Mononuclear cell (primary cell): Measurements from ENCODE around the gene RAD51B. TPM values are rescaled to one million over a fixed set of nuclear protein-coding genes. Genes with fewer than 3 reads are reported as not detected.
"Not testable (repeated sequence)": the region's sequence is repeated elsewhere in the genome, so short reads cannot be mapped to it uniquely, and the experiment has no call there.

ENCODE experiments used
- H3K27me3 ChIP-seq: 2 replicates; pipeline ENCODE4 v1.6.0; 2011; ENCODE audit warnings: low read length, control low read depth; ENCODE audit not compliant: insufficient read depth
- H3K4me1 ChIP-seq: 2 replicates; pipeline ENCODE4 v1.5.1; 2011; ENCODE audit warnings: mild to moderate bottlenecking, low read length, control low read depth; ENCODE audit not compliant: insufficient read depth
- H3K4me3 ChIP-seq: 2 replicates; pipeline ENCODE4 v1.5.1; 2011; ENCODE audit warnings: mild to moderate bottlenecking, low read length, moderate library complexity
- H3K9me3 ChIP-seq: 2 replicates; pipeline ENCODE4 v1.5.1; 2011; ENCODE audit warnings: low read depth, mild to moderate bottlenecking, control low read depth, low read length
- total RNA-seq: library from RNA; depleted of rRNA; stranded (reverse); fragments of >200 nt; gene quantifications from one replicate; pipeline ENCODE4 v1.2.3, GENCODE V29; 2012

The RAD51B gene
- total RNA-seq, 1 donor: 21.4 TPM

DNA sequence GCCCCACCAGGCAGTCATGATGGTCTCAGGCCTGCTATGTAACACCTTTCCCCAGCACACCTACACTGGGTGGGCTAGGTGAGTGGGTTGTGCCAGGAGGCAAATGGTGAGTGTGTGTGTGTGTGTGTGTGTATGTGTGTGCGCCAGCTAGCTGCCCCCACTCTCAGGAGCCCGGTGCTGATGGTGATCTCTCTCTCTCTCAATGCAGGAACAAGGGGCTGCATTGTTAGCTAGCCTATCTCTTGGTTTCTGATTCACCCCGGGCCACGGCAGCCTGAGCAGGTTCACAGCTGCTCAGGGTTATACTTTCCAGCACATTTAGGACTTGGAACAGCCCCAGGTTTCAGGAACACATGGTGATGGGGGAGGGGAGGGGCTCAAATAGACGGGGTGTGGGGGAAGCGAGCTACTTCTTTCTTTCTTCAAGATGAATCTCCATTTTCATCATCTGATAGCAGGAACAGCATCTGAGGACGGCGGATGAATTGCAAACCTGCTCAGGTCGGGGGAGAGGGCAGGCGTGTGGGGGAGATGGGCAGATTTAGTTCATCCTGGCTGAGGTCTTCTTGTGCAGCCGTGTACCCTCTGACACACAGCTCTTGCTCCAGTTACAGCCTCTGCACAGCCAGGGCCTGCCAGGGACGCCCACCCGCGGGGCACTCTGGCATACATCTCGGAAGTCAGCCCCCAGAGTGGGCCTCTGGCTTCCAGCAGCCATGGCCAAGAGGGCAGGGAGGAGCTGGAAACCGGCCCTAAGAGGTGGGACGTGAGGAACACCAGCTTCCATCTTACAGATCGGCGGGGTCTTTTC, 835.6 kb downstream of the RAD51B start:
- no peak overlapping the region for H3K4me3 ChIP-seq
- H3K4me1 ChIP-seq: peaks cover 27% of the 10 kb centered on the region
- no peaks in the 10 kb centered on the region for H3K9me3 ChIP-seq
- no peaks in the 10 kb centered on the region for H3K27me3 ChIP-seq

DNA sequence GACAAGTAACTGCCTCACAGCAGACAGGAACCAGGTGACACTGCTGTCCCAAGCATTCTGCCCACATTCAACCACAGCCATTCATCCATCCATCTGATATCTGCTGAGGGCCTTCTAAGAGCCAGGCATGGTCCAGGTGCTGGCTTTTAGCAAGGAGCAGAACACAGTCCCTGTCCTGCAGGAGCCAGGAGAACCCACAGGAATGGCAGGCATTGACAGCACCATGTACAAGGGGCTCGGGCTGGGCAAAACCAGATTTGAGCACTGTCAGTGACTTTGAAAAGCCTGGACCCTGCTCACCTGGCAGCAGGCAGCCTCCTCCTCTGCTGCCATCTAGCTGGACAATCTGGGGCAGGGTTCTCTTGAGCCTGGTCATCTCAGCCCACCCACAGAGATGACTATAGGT, 836.3 kb downstream of the RAD51B start:
- Histone ChIP-seq H3K4me3 (no peak overlapping the region), H3K4me1 (peaks cover 27% of the 10 kb centered on the region), H3K9me3 (no peaks in the 10 kb centered on the region), H3K27me3 (no peaks in the 10 kb centered on the region)

DNA sequence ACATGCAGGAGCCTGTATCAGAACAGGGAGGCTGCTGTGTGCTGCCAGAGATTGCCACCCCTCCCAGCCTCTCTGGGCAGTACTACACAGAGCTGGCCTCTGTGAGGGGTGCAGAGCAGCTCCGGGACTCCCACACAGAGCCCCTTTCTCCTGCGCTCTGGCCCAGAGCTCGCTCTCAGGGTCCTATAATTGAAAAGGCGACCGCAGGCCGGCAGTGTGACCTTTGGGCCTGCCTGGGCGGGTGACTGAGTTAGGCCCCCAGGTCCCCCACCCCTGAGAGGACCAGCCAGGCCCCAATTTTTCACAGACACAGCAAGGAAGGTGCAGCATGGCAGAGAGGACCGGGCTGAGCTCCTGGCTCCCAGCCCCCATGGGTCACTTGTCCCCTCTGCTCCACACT, 836.9 kb downstream of the RAD51B start:
- Histone ChIP-seq H3K9me3 (no peaks in the 10 kb centered on the region), H3K27me3 (no peaks in the 10 kb centered on the region), H3K4me1 (peaks cover 23% of the 10 kb centered on the region), H3K4me3 (no peak overlapping the region)

DNA sequence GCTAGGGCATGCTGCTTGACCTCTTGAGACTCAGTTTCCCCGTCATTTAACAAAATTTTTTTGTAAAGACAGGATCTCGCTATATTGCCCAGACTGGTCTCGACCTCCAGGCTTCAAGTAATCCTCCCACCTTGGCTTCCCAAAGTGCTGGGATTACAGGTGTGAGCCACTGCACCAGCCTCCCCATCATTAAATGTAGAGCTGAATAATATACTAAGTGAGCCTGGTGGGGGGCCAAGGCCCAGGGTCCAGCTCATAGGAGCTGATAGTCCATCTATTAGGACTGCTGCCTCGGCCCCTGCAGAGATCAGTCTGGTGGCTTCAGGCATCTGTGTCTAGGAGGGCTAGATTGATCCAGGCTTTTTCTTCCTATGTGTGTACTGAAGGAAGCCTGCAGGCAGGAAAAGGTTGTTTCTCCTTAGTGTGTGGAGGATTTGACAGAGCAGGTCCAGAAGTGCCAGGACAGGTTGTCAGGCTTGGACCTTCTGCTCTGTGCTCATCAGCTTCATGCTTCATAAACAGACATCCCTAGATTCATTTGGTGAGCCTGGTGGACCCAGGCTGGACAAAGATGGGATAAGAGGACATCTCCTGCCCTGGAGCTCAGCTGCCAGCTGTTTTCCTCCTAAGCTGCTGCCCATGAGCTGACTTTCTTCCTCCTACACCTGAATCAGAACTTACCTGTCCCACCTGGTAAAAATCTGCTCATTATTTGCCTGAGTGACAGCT, 837.9 kb downstream of the RAD51B start:
- Histone ChIP-seq H3K9me3 (no peaks in the 10 kb centered on the region), H3K4me1 (peaks cover 13% of the 10 kb centered on the region), H3K4me3 (no peak overlapping the region), H3K27me3 (no peaks in the 10 kb centered on the region)

DNA sequence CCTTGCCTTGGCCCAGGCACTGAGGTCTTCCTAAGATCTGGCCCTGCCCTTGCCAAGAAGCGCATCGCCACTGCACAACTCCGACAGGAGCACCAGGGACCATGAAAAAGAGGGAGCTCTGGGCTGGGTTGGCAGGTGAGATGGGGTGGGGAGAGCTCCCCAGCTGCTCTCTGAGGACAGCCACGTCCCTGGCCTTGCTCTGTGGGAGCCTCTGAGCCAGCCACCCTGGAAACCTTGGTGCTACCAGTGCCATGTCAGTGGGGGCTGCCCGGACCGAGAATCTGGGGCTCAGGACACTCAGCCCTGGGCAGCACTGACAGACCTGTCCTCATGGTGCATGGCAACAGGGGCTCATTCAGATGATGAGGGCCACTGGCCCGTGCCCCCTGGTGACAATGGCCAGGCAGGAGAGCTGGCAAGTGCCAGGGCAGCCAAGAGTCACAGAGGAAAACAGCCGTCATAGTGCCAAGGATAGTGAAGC, 838.5 kb downstream of the RAD51B start:
- Histone ChIP-seq H3K4me3 (no peak overlapping the region), H3K4me1 (peaks cover 13% of the 10 kb centered on the region), H3K27me3 (no peaks in the 10 kb centered on the region), H3K9me3 (no peaks in the 10 kb centered on the region)

DNA sequence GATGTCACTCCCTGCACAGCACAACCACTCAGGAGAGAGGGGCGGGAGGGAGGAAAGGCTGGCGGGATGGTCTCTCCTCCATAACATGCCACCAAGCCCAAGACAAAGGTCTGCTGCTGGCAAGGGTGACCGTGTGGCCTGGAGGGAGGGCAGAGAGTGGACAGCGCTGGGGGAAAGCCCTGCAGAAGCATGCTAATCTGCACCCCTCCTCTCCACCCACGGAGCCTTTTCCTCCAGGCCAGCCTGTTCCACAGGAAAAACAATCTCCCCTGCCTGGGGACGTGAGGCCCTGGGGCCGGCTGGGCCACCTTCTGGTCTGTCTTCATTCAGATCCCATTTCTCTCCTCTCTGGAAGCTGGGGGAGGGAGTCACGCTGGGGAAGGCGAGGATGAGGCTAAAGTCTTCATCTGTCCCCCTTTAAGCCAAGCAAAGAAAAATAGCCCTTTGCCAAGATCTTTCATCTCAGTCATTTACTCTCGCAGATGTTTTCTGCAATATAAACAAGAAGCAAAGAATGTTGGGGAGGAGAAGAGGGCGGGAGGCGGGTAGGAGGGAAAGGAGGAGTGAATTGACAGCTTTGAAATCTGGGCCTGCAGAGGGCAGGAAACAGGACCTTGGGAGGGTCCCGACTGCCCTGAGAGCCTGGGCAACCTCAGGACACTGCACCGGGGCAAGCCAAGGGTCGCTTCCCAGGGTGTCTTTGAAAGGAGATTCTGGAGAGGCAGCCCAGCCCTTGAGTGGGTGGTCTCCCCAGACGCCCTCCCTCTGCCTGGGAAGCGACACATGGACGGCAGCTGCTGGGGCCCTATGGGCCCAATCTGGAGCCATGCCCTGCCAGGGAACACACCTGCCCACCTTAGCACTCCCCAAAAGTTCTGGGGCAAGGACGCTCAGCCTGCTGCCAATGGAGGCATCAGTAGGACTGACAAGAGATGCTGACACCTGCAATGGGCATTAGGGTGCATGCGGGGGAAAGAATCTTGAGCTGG, 839.7 kb downstream of the RAD51B start:
- Histone ChIP-seq H3K4me1 (peaks cover 9% of the 10 kb centered on the region), H3K9me3 (no peaks in the 10 kb centered on the region), H3K27me3 (no peaks in the 10 kb centered on the region), H3K4me3 (no peak overlapping the region)

DNA sequence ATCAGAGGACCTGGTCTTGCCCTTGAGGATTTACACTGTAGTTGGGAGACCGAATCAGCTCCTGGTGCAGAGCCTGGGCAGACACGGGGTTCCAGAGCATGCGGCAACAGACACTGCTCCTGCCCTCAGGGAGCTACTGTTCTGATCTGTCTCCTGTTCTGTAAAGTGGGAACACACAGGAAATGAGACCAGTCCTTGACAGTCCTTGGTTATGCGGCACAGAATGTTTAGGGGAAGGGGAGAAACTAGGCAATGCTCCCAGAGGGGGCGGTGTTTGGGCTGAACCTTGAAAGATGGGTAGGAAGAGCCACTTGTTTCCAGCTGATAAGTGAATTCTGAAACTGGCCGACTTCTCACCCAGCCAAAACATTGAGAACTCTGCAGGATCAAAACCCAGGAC, 840.9 kb downstream of the RAD51B start:
- Histone ChIP-seq H3K4me3 (no peak overlapping the region), H3K27me3 (no peaks in the 10 kb centered on the region), H3K4me1 (peaks cover 6% of the 10 kb centered on the region), H3K9me3 (no peaks in the 10 kb centered on the region)

DNA sequence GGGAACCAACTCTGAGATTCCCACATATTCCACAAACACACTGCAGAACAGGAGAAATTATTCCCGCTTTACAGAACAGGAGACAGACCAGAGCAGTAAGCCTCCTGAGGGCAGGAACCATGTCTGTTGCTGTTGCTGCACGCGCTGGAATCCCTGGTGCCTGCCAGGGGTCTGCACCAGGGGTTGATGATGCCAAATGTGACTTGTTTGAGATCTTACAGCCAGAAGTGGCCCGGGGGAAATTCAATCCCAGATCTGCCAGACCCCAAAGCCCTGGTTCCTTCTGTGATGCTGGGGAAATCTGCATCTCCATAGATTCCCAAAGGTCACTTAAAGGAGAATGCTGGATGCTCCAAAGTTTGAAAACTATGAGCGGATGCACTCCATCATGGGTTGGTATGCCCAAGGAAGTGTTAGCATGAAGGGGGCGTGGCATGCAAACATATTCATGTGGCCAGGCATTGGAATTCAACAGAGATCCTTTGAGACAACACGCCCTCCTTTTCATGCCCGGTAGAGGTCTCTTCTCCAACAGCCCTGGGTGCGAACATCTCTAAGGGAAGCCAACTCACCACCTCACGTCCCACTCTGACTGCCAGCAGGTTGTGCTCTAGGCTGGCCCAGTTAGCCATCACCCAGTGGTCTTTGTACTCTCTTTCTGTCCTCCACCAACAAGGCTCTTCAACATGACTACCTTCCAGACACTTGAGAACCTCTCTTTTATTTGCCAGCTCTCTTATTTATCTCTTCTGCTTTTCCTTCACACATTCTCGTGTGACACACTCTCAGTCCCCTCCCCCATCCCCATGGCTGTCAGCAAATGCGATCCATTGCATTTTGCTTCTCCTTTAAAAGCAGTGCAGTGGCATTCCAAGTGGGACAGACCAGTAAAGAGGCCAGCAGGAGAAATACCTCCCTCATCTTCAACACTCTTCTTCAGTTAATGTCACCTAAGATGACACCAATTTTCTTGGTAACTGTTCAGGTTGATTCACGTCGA, 841.9 kb downstream of the RAD51B start:
- Histone ChIP-seq H3K4me3 (no peak overlapping the region), H3K9me3 (no peaks in the 10 kb centered on the region), H3K4me1 (peaks cover 6% of the 10 kb centered on the region), H3K27me3 (no peaks in the 10 kb centered on the region)

DNA sequence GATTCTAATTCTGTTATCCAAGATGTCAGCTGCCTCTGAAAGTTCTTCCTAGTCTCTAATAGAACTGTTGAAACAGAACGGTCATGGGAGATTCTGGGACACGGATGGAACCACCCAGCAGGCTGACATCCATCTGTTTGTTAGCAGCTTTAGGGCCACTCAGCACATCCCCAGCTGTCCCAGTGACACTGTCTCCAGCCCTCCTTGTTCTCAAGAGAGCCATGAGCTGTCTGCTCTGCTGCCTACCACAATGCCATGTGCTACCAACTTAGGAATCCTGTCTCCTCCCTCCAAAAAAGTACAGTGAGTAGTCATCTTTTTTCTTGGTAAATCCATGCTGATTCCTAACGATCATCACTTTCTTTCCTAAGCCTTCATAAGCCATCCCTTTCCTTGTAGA, 842.8 kb downstream of the RAD51B start:
- no peak overlapping the region for H3K4me3 ChIP-seq

DNA sequence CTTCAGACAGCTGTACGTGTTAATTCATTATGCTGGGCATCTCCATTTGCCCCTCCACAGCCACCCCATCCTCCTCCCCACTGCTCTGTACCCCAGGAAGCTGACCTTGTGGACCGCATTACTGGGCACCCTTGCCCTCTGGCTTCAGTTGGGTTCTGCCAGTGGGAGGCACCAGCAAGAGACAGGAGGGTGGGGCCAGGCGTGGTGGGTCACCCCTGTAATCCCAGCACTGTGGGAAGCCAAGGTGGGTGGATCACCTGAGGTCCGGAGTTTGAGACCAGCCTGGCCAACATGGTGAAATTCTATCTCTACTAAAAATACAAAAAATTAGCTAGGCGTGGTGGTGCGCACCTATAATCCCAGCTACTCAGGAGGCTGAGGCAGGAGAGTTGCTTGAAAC, 843.2 kb downstream of the RAD51B start:
- not testable (repeated sequence) for H3K9me3 ChIP-seq, H3K27me3 ChIP-seq, H3K4me3 ChIP-seq, H3K4me1 ChIP-seq

More for the DNA sequence above, 842.8 kb downstream of the RAD51B start:
- Histone ChIP-seq H3K4me1 (peaks cover 6% of the 10 kb centered on the region), H3K27me3 (no peaks in the 10 kb centered on the region), H3K9me3 (no peaks in the 10 kb centered on the region)

DNA sequence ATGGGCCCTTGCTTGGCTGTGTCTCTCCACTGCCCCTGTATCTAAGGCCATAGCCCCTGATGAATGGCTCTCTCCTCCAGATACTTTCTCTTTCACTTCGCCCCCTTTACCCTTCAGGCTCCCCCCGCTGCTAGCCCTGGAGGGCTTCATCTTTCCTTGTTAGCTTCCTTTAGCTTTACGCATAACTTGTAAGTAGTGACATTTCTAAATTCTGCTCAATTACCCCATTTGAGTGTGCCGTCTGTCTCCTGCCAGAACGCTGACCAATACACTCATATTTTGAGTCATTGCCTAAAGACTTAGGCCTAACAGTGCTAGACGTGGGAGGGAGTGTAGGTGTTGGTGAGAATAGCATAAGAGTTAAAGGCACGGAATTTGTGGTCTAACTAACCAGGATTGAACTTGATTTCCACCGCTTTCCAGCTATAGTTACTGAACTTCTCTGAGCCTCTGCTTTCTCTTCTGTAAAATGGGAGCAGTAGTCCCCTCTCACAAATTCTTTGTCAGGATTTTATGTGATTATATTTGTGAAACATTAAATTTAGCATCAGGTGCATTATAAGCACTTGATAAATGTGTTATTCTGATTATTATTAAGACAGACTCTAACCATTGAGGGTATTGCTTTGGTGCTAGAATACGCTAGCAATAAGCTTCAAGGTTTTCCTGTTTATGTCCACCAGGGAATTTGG, 844.0 kb downstream of the RAD51B start:
- H3K27me3 ChIP-seq: no peaks in the 10 kb centered on the region
- H3K4me1 ChIP-seq: peaks cover 6% of the 10 kb centered on the region
- no peaks in the 10 kb centered on the region for H3K9me3 ChIP-seq
- H3K4me3 ChIP-seq: no peak overlapping the region

DNA sequence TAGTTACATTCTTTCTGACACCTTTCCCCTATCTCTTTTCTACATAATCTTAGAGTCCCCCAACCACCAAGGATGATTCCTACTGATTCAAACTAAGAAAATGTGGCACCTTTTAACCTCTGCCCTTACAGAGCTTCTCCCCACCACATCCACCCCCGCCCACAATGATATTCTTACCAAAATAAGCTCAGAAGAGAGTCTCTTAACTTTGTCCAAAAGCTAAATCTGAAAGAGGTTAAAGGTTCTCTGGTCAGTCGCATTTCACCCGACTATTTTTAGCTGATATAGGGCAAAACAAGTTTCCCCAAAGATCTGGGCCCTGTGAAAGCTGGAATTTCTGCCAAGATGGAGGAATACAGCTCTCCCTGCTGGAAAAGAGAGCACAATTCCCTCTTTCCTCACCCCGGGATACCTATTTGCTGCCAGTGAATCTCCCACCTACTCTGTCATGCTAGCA, 844.7 kb downstream of the RAD51B start:
- Histone ChIP-seq H3K4me3 (no peak overlapping the region), H3K9me3 (no peaks in the 10 kb centered on the region), H3K27me3 (no peaks in the 10 kb centered on the region), H3K4me1 (peaks cover 6% of the 10 kb centered on the region)

DNA sequence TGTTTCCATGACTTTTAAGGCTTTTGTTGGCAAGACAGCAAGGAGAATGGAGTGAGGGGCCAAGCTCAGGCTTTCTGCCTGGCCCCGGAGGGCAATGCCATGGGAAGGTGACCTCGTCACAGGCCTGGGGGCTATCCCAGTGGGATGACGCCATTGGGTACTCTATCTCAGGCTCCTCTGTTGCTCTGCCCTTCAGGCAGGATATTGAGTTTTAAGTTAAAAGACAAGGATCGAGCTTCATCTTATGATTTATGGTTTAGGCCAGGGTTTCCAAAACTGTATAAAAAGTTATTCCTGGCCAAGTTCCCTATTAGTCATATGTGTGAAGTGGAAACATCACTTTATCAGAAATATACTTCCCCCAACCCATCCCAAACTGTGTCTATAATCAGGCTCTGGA, 845.6 kb downstream of the RAD51B start:
- Histone ChIP-seq H3K4me1 (peaks cover 6% of the 10 kb centered on the region), H3K4me3 (no peak overlapping the region), H3K9me3 (no peaks in the 10 kb centered on the region), H3K27me3 (no peaks in the 10 kb centered on the region)
